HEK293 (cell line): ENCODE results near the gene KTN1.

ENCODE experiments used
- ZBTB17 ChIP-seq: fragments of 450-650 bp; formaldehyde crosslinking; IDR thresholded peaks from 2 replicates; pipeline ENCODE4 v1.5.1; 2016; ENCODE audit warnings: missing biosample characterization, missing genetic modification characterization
- TF ChIP-seq, protein P1 (sequence below): fragments of 450-650 bp; formaldehyde crosslinking; IDR thresholded peaks from 2 replicates; pipeline ENCODE4 v1.5.1; 2016; ENCODE audit warnings: missing biosample characterization, missing genetic modification characterization
- TF ChIP-seq, protein P2 (sequence below): fragments of 450-650 bp; formaldehyde crosslinking; IDR thresholded peaks from 2 replicates; pipeline ENCODE4 v1.5.1; 2017; ENCODE audit warnings: missing biosample characterization, missing genetic modification characterization

DNA sequence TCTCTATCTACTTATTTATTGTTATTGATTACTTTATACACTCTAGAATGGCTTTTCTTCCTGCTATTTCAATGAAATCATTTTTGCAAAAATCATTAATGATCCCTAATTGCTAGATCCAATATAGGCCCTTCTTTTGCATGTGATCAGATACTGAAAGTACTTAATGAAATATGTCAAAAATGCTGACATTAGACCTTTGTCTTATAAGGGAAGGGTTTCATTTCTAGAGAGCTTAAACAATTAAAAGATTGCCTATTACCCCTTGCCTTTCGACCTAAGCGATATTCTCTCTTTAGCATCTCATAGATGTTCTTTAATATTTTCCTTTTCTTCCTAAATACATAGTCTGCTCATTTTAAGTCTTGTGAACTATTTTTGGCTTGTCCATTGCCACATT is 101.1 kb downstream of the KTN1 start:
- TF ChIP-seq ZBTB17 (tag by site-specific recombination) = no peak
- TF ChIP-seq, protein P1, sequence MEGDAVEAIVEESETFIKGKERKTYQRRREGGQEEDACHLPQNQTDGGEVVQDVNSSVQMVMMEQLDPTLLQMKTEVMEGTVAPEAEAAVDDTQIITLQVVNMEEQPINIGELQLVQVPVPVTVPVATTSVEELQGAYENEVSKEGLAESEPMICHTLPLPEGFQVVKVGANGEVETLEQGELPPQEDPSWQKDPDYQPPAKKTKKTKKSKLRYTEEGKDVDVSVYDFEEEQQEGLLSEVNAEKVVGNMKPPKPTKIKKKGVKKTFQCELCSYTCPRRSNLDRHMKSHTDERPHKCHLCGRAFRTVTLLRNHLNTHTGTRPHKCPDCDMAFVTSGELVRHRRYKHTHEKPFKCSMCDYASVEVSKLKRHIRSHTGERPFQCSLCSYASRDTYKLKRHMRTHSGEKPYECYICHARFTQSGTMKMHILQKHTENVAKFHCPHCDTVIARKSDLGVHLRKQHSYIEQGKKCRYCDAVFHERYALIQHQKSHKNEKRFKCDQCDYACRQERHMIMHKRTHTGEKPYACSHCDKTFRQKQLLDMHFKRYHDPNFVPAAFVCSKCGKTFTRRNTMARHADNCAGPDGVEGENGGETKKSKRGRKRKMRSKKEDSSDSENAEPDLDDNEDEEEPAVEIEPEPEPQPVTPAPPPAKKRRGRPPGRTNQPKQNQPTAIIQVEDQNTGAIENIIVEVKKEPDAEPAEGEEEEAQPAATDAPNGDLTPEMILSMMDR (tag by site-specific recombination) = no peak
- TF ChIP-seq, protein P2, sequence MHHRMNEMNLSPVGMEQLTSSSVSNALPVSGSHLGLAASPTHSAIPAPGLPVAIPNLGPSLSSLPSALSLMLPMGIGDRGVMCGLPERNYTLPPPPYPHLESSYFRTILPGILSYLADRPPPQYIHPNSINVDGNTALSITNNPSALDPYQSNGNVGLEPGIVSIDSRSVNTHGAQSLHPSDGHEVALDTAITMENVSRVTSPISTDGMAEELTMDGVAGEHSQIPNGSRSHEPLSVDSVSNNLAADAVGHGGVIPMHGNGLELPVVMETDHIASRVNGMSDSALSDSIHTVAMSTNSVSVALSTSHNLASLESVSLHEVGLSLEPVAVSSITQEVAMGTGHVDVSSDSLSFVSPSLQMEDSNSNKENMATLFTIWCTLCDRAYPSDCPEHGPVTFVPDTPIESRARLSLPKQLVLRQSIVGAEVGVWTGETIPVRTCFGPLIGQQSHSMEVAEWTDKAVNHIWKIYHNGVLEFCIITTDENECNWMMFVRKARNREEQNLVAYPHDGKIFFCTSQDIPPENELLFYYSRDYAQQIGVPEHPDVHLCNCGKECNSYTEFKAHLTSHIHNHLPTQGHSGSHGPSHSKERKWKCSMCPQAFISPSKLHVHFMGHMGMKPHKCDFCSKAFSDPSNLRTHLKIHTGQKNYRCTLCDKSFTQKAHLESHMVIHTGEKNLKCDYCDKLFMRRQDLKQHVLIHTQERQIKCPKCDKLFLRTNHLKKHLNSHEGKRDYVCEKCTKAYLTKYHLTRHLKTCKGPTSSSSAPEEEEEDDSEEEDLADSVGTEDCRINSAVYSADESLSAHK (tag by site-specific recombination) = no peak
